ENCODE data around the gene PWWP2A.
A peak's percentile ranks its signal among the peaks of the same experiment; 100 is the strongest.
"Not testable (repeated sequence)": the region's sequence is repeated elsewhere in the genome, so short reads cannot be mapped to it uniquely, and the experiment has no call there.

PWWP2A gene

DNA sequence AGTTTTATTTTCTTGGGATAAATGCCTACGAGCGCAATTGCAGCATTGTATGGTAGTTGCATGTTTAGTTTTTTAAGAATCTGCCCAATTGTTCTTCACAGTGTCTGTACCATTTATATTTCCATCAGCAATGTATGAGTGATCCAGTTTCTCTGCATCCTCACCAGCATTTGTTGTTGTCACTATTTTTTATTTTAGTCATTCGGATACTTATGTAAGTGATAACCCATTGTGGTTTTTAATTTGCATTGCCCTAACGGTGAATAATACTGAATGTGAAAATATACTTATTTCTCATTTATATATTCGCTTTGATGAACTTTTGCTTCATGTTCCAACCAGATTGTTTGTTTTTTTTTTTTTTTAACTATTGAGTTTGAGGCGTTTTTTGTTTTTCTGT lies 33.7 kb upstream of the PWWP2A start:
- Mint-ChIP-seq H3K27me3 (peaks cover 3% of the 10 kb centered on the region), H3K9me3 (peaks cover 1% of the 10 kb centered on the region), H3K4me1 (no peaks in the 10 kb centered on the region), H3K27ac (no peak overlapping the region), H3K36me3 (no peaks in the 10 kb centered on the region), H3K4me3 (no peak overlapping the region)
- ATAC-seq (ENCODE audit: low read depth), result no peak
- no peak for DNase-seq (ENCODE audit: low spot score in 2 of 2)

DNA sequence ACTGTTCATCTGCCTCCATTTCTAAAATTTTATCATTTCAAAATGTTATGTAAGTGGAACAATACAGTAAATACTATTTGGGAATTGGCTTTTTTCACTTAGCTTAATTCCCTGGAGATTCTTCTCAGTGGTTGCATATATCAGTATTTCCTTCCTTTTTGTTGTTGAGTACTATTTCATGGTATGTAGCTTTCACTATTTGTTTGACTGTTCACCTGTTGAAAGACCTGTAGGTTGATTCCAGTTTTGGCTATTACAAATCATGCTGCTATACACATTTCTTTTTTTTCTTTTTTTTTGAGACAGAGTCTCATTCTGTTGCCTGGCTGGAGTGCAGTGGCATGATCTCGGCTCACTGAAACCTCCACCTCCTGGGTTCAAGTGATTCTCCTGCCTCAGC lies 33.0 kb upstream of the PWWP2A start:
- ATAC-seq (ENCODE audit: low read depth), result no peak
- no peak overlapping the region for H3K4me3 Mint-ChIP-seq
- H3K36me3 Mint-ChIP-seq, result no peaks in the 10 kb centered on the region
- peaks cover 3% of the 10 kb centered on the region for H3K27me3 Mint-ChIP-seq
- H3K9me3 Mint-ChIP-seq, result peaks cover 1% of the 10 kb centered on the region
- H3K4me1 Mint-ChIP-seq, result peaks cover 4% of the 10 kb centered on the region
- H3K27ac Mint-ChIP-seq, result no peak overlapping the region
- DNase-seq (ENCODE audit: low spot score in 2 of 2), result no peak

DNA sequence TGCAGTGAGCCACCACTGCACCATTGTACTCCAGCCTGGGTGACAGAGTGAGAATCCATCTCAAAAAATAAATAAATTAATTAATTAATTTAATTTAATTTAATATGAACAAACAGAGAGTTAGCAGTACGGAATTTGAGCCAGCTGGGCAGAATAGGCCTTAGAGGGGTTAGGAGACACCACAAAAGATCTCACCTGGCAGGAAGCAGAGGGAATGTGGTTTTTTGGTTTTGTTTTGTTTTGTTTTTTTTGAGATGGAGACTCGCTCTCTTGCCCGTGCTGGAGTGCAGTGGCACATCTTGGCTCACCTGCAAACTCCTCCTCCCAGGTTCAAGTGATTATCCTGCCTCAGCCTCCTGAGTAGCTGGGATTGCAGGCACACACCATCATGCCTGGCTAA lies 31.8 kb upstream of the PWWP2A start:
- H3K4me3 Mint-ChIP-seq, result no peak overlapping the region
- H3K27me3 Mint-ChIP-seq, result peaks cover 2% of the 10 kb centered on the region
- H3K36me3 Mint-ChIP-seq, result no peaks in the 10 kb centered on the region
- DNase-seq (ENCODE audit: low spot score in 2 of 2), result no peak
- peaks cover 1% of the 10 kb centered on the region for H3K9me3 Mint-ChIP-seq
- no peak overlapping the region for H3K27ac Mint-ChIP-seq
- no peak for ATAC-seq (ENCODE audit: low read depth)
- H3K4me1 Mint-ChIP-seq, result peaks cover 6% of the 10 kb centered on the region

DNA sequence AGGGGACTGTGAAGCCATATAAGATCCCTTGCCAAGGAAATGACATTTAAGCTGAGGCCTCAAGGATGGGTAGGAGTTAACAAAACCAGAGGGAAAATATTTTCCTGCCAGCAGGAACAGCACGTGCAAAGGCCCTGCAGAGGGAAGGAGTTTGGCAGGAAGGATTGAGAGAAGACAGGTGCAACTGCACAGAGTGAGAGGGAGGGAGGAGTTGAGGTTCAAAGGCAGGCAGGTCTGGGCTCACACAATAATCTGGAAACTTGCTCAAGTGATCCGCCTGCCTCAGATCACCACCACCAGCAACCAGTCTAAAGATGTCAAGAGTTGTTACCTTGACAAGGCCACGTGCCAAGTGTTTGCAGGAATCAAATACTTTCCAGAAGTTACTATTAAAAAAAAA lies 31.1 kb upstream of the PWWP2A start:
- peaks cover 2% of the 10 kb centered on the region for H3K27me3 Mint-ChIP-seq
- no peak overlapping the region for H3K27ac Mint-ChIP-seq
- no peaks in the 10 kb centered on the region for H3K36me3 Mint-ChIP-seq
- H3K4me3 Mint-ChIP-seq, result no peak overlapping the region
- no peak for DNase-seq (ENCODE audit: low spot score in 2 of 2)
- peaks cover 1% of the 10 kb centered on the region for H3K9me3 Mint-ChIP-seq
- H3K4me1 Mint-ChIP-seq, result peaks cover 6% of the 10 kb centered on the region
- no peak for ATAC-seq (ENCODE audit: low read depth)

DNA sequence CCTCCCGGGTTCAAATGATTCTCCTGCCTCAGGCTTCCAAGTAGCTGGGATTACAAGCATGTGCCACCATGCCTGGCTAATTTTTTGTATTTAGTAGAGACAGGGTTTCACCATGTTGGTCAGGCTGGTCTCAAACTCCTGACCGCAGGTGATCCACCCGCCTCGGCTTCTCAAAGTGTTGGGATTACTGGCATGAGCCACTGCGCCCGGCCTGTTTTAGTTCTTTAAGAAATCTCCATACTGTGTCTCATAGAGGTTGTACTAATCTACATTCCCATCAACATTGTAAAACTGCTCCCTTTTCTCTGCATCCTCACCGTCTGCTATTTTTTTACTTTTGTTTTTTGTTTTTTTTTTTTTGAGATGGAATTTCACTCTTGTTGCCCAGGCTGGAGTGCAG lies 25.2 kb upstream of the PWWP2A start:
- H3K4me1 Mint-ChIP-seq; H3K9me3 Mint-ChIP-seq; ATAC-seq (ENCODE audit: low read depth); H3K36me3 Mint-ChIP-seq; H3K27ac Mint-ChIP-seq; DNase-seq (ENCODE audit: low spot score in 2 of 2); H3K4me3 Mint-ChIP-seq; H3K27me3 Mint-ChIP-seq: not testable (repeated sequence)

DNA sequence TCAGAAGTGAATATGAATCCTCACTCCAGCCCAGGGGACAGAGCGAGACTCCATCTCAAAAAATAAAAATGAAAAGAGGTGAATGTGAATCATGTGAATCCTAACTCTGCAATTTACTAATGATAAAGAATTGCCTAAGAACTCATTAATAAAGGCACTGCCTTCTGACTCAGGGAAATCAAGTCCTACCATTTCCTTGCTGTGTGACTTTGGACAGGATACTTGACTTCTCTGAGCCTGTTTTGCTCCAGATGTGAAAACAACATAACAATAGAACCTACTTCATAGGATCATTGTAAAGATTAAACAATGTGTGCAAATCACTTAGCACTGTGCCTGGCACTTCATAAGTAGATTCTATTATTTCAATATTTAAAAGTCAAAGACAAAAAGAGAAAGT lies 15.1 kb upstream of the PWWP2A start:
- no peaks in the 10 kb centered on the region for H3K4me1 Mint-ChIP-seq

DNA sequence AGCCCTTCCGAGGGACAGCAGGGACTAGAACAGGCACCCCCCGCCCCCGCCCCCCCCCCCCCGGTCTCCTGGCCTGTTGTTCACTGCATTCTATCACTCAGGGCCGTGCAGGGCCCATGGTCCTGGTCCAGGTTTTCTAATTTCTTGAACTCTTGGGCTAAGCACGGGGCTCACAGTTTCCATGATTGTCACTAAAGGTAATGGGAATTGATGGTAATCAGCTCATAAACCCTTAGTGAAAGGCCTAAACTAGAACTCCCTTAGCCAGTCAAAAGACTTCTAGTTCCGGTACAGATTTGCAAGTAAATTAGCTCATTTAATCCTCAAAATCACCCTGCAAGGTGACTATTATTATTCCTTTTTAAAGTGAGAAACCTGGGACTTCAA lies 14.7 kb upstream of the PWWP2A start:
- Mint-ChIP-seq H3K4me1 (no peaks in the 10 kb centered on the region), H3K36me3 (no peaks in the 10 kb centered on the region), H3K27me3 (no peaks in the 10 kb centered on the region), H3K27ac (no peak overlapping the region), H3K4me3 (no peak overlapping the region), H3K9me3 (no peaks in the 10 kb centered on the region)
- ATAC-seq (ENCODE audit: low read depth), result no peak
- no peak for DNase-seq (ENCODE audit: low spot score in 2 of 2)

More for the DNA sequence above, 15.1 kb upstream of the PWWP2A start:
- no peaks in the 10 kb centered on the region for H3K9me3 Mint-ChIP-seq
- no peaks in the 10 kb centered on the region for H3K36me3 Mint-ChIP-seq
- DNase-seq (ENCODE audit: low spot score in 2 of 2) (no peak), ATAC-seq (ENCODE audit: low read depth) (no peak)
- no peak overlapping the region for H3K4me3 Mint-ChIP-seq
- H3K27me3 Mint-ChIP-seq, result no peaks in the 10 kb centered on the region
- no peak overlapping the region for H3K27ac Mint-ChIP-seq

DNA sequence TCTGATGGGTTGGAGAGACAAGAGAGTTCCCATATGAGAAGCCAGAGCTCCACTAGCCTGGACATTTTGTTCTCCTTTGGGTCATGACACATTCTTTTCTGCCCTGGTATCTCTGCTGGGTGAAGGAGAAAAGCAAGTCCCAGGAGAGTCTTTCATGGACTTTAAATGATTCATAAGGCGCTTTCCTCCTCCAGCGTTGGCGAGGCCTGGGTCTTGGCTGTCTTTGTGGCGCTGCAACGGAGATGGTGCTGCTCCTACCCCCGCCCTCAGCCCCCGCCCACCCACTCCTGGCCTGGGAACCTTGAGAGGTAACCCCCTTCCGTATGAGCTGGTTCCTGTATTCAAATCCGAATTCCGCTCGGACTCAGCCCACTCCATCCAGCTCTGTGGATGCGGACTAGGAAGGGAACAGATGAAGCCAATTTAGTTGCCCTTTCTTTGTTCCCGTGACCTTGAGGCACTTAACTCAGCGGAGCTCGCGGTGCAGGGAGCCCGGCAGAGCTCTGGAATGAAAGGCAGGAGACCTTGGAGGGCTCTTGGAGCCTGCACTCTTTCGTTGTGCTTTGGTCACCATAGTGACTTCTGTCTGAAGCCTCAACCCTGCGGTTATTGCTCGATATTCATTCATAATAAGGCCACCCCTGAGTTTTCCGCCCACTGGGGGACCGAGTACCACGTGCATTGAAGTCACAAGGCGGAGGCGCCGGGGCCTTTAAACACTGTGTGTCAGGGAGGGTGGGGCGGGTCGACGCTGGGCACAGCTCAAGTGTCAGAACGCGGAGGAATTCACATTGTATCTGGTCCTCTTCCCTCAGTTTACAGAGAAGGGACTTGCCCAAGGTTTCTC lies 14.0 kb upstream of the PWWP2A start:
- no peak overlapping the region for H3K4me3 Mint-ChIP-seq
- DNase-seq (ENCODE audit: low spot score in 2 of 2) (no peak), ATAC-seq (ENCODE audit: low read depth) (no peak)
- no peaks in the 10 kb centered on the region for H3K9me3 Mint-ChIP-seq
- H3K4me1 Mint-ChIP-seq, result no peaks in the 10 kb centered on the region
- no peak overlapping the region for H3K27ac Mint-ChIP-seq
- peaks cover 2% of the 10 kb centered on the region for H3K27me3 Mint-ChIP-seq
- H3K36me3 Mint-ChIP-seq, result no peaks in the 10 kb centered on the region

DNA sequence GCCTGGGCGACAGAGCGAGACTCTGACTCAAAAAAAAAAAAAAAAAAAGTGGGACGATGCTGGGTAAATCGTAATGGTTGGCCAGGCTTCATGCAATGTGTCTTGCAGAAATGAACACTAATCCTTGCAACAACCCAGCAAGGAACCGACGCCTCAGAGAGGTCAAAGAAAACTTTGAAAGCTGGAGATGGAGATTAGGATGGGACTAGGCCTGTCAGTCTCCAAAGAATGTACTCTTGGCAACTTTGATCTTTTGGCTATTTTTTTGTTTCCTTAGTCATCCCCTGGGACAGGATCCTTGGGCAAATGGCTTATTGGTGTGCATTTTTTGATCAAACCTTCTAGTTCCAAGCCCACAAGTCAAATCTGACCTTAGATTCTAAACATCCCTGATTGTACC lies 10.6 kb upstream of the PWWP2A start:
- Mint-ChIP-seq H3K36me3 (peaks cover 5% of the 10 kb centered on the region), H3K27ac (no peak overlapping the region), H3K9me3 (peaks cover 4% of the 10 kb centered on the region), H3K4me1 (no peaks in the 10 kb centered on the region), H3K27me3 (peaks cover 6% of the 10 kb centered on the region), H3K4me3 (no peak overlapping the region)
- DNase-seq (ENCODE audit: low spot score in 2 of 2) (no peak), ATAC-seq (ENCODE audit: low read depth) (no peak)

DNA sequence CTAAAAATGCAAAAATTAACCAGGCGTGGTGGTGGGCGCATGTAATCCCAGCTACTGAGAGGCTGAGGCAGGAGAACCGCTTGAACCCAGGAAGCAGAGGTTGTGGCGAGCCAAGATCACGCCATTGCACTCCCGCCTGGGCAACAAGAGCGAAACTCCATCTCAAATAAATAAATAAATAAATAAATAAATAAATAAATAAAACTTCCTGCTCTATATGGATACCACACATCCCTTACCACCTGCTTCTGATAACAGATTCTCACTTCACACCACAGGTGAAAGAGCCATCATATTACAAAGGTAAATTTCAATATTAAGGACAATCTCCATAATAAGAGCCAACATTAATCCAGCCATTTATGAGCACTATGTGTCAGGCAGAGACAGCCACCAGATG lies 9.4 kb upstream of the PWWP2A start:
- no peak for ATAC-seq (ENCODE audit: low read depth)
- Mint-ChIP-seq H3K27ac (no peak overlapping the region), H3K36me3 (peaks cover 5% of the 10 kb centered on the region), H3K9me3 (peaks cover 4% of the 10 kb centered on the region), H3K4me3 (no peak overlapping the region), H3K27me3 (peaks cover 6% of the 10 kb centered on the region), H3K4me1 (no peaks in the 10 kb centered on the region)
- DNase-seq (ENCODE audit: low spot score in 2 of 2), result no peak

DNA sequence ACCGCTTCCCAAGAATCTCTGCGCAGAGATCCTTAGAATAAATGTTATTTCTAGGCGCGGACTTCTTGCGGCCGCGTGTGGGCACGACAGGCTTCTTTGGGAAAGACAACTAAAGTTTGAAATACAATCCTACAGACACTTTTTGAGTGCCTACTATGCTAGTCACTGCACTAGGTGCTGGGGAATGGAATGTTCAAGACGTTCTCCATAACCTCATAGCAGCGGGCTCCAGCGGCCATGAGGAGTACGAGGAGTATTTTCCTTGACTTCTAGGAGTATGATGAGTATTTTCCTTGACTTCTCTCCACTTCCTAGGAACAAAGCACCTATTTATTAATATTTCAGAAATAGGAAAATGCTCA lies 636 bp upstream of the PWWP2A start:
- peak overlapping the region; percentile 88 for H3K27ac Mint-ChIP-seq
- ATAC-seq (ENCODE audit: low read depth) (no peak), DNase-seq (ENCODE audit: low spot score in 2 of 2) (no peak)
- peaks cover 4% of the 10 kb centered on the region for H3K36me3 Mint-ChIP-seq
- peaks cover 9% of the 10 kb centered on the region for H3K4me1 Mint-ChIP-seq
- H3K27me3 Mint-ChIP-seq, result peaks cover 8% of the 10 kb centered on the region
- H3K9me3 Mint-ChIP-seq, result no peaks in the 10 kb centered on the region
- peak overlapping the region; percentile 94 for H3K4me3 Mint-ChIP-seq

DNA sequence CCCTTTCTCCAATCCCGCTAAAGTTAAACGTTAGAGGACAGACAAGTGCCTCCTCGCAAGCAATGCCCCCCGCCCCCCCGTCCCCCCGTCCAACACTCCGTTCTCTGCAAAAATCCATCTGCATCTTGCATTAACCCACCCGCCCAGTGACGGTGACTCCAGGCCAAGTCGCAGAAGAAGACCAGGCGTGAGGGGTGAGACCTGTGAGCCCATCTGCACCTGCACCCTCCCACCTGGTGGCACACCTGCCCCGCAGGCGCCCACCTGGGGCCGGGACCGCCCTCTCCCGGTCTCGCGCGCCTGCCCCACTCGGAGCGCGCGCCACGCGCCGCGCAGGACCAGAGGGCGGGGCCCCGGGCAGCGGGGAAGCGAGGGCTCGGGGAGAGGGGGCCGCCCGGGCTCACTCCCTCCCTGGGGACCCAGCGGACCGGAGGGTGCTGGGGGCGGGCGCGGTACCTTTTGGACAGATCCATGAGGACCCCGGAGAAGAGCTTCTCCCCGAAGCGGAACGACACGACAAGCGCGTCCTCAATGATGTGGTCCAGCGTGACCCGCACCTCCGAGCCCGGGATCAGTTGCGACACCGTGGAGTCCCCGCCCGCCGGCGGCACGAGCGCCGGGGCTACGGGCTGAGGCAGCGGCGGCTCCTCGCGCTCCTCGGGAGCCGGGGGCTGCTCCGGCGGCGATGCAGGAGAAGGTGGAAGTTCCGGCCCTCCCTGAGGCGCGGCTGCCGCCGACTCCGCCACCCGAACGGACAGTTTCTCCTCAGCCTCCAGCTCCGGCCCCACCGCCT lies 705 bp downstream of the PWWP2A start:
- Mint-ChIP-seq H3K9me3 (no peaks in the 10 kb centered on the region), H3K4me3 (peak overlapping the region; percentile 77), H3K4me1 (peaks cover 9% of the 10 kb centered on the region), H3K27me3 (peaks cover 8% of the 10 kb centered on the region), H3K36me3 (peaks cover 4% of the 10 kb centered on the region), H3K27ac (no peak overlapping the region)
- peak; percentile 18 for ATAC-seq (ENCODE audit: low read depth)
- DNase-seq (ENCODE audit: low spot score in 2 of 2), result peak; percentile 29 to 47

DNA sequence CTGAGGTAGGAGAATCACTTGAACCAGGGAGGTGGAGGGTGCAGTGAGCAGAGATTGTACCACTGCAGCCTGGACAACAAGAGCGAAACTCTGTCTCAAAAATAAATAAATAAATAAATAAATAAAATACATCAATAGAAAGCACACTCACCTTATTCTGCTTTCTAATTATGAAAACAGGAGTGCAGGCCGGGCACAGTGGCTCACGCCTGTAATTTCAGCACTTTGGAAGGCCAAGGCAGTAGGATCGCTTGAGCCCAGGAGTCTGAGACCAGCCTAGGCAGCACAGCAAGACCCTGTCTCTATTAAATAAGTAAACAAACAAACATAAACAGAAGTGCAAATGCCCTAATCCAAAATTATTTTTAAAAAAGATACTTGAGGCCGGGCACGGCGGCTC lies 2.3 kb downstream of the PWWP2A start:
- no peak for ATAC-seq (ENCODE audit: low read depth)
- Mint-ChIP-seq H3K9me3 (no peaks in the 10 kb centered on the region), H3K27ac (no peak overlapping the region), H3K36me3 (peaks cover 6% of the 10 kb centered on the region), H3K27me3 (peaks cover 1% of the 10 kb centered on the region), H3K4me3 (peak overlapping the region; percentile 34), H3K4me1 (peaks cover 9% of the 10 kb centered on the region)
- DNase-seq (ENCODE audit: low spot score in 2 of 2), result no peak

DNA sequence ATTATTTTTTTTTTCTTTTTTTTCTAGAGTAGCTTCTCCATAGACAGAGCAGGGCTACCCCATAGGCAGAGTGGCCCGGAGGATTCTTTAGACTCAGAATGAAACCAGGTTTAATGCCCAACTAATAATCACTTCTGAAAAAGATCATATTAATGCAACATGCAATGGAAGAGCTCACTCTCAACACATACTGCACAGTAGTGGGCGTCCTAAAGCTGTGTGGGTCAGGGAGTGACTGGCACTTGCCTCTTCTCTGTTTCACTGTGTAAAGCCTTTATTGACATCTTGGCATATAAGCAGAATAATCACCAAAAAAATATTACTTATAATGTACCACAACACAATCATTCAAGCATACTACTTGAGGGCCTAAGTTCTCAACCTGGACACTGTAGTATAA lies 11.1 kb downstream of the PWWP2A start:
- peaks cover 9% of the 10 kb centered on the region for H3K36me3 Mint-ChIP-seq
- peaks cover 13% of the 10 kb centered on the region for H3K4me1 Mint-ChIP-seq
- no peak for ATAC-seq (ENCODE audit: low read depth)
- no peak for DNase-seq (ENCODE audit: low spot score in 2 of 2)
- H3K4me3 Mint-ChIP-seq, result no peak overlapping the region
- H3K27me3 Mint-ChIP-seq, result no peaks in the 10 kb centered on the region
- H3K9me3 Mint-ChIP-seq, result no peaks in the 10 kb centered on the region
- no peak overlapping the region for H3K27ac Mint-ChIP-seq

Data from memory B cell (primary cell).